Activated CD8-positive, alpha-beta memory T cell treated with anti-CD3 and anti-CD28 coated beads, Interleukin-2, amount 10 ng/mL, durations not matched to agents 7 days and 5 days (primary cell): ENCODE results near the gene SAMD9L. TPM values are rescaled to one million over a fixed set of nuclear protein-coding genes. Genes with fewer than 3 reads are reported as not detected.
"Not testable (repeated sequence)": the region's sequence is repeated elsewhere in the genome, so short reads cannot be mapped to it uniquely, and the experiment has no call there.

Source experiments
- ATAC-seq: fragments of 150-1000 bp; cut with Tn5 transposase; one replicate; pipeline ENCODE4 v1.10.0; 2021; ENCODE audit warnings: moderate library complexity
- CTCF ChIA-PET: fragments of 350-600 bp; sonication (Branson Sonifier 250); formaldehyde crosslinking; loops from one replicate; lab custom pipeline; 2021; ENCODE audit warnings: antibody characterized with exemption; lab: Charles Lee
- DNase-seq: peaks from one replicate; pipeline ENCODE4 v3.0.0-alpha.2; 2020
- H3K27ac Mint-ChIP-seq: one replicate; pipeline ENCODE4 v1.8.0; 2021; ENCODE audit warnings: mild to moderate bottlenecking, mixed read lengths
- H3K27me3 Mint-ChIP-seq: one replicate; pipeline ENCODE4 v1.8.0; 2021; ENCODE audit warnings: mixed read lengths
- H3K36me3 Mint-ChIP-seq: one replicate; pipeline ENCODE4 v1.8.0; 2021; ENCODE audit warnings: mild to moderate bottlenecking, mixed read lengths
- H3K4me1 Mint-ChIP-seq: one replicate; pipeline ENCODE4 v1.8.0; 2021; ENCODE audit warnings: mixed read lengths
- H3K4me3 Mint-ChIP-seq: one replicate; pipeline ENCODE4 v1.8.0; 2021; ENCODE audit warnings: mild to moderate bottlenecking, moderate library complexity, mixed read lengths
- H3K9me3 Mint-ChIP-seq: one replicate; pipeline ENCODE4 v1.8.0; 2022; ENCODE audit warnings: low read depth, mixed read lengths
- total RNA-seq, 2 experiments: library from RNA; stranded (reverse); gene quantifications; one replicate each; pipeline ENCODE4 v1.2.3, GENCODE V29; 2021

SAMD9L gene
- total RNA-seq, 2 experiments from 2014 or later, result 119 to 181 TPM

DNA sequence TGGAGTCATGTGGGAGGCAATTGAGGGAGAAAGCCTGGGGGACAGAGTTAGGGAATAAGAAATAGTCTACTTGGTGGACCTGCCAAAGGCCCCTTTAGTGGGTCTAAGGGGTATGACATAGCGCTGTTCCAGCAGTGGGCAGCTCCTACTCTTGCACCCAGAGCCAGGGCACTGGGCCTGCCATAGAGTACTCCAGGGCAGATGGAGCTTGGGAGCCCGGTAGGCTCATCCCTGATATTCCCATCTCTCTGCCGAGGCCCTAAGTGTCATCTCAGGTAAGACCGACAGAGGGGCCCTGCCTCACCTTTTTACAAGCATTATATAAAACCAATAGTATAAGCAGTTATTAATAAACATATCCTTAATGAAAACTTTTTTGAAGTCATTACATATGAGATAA lies 9.6 kb downstream of the SAMD9L start:
- no peak overlapping the region for H3K4me3 Mint-ChIP-seq
- no peaks in the 10 kb centered on the region for H3K27me3 Mint-ChIP-seq
- H3K9me3 Mint-ChIP-seq, result peaks cover 31% of the 10 kb centered on the region
- ATAC-seq (no peak), DNase-seq (no peak)
- CTCF ChIA-PET, result no interaction called here
- H3K27ac Mint-ChIP-seq, result no peak overlapping the region
- H3K36me3 Mint-ChIP-seq, result peaks cover 51% of the 10 kb centered on the region
- peaks cover 4% of the 10 kb centered on the region for H3K4me1 Mint-ChIP-seq

DNA sequence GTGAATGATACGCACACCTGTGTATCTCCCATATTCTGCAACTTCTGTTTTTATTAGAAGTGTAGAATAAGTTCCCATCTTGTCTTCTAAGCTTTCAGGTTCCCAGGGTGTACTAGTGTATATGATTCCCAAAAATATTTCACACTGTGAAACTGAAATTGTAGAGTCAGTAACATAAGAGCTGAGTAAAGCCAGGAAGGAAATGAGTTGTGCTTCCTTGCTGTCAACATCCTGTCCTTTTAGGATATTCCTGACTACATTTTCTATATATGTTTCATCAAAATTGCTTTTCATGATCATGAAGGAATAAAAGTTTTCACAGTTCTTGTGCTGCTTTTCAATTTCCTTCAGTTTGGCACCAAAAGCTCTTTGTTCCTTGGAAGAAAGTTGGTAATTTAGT lies 15.2 kb downstream of the SAMD9L start:
- Mint-ChIP-seq H3K27me3 (no peaks in the 10 kb centered on the region), H3K9me3 (peaks cover 59% of the 10 kb centered on the region), H3K4me3 (no peak overlapping the region), H3K4me1 (no peaks in the 10 kb centered on the region), H3K27ac (no peak overlapping the region), H3K36me3 (peaks cover 90% of the 10 kb centered on the region)
- CTCF ChIA-PET, result no interaction called here
- no peak for DNase-seq
- ATAC-seq, result no peak

DNA sequence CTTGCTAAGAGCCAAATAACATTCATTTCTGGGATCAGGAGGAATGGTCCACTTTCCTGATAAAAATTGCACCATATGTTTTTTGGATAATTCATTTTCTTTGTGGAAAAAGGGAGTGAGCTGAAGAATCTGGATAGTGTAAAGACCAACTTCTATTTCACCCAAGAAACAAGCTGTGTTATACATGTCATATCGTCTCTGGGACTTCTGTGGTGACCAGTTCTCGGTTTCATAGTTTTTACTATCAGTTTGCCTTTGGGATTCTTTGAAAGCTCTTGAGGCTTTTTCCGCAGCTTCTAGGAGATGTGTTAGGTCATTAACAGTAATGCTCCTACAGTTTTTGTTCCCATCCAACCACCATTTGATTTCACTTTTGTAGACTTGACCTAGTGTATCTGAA lies 16.0 kb downstream of the SAMD9L start:
- DNase-seq, result no peak
- Mint-ChIP-seq H3K36me3 (peaks cover 83% of the 10 kb centered on the region), H3K9me3 (peaks cover 58% of the 10 kb centered on the region), H3K27me3 (no peaks in the 10 kb centered on the region), H3K27ac (no peak overlapping the region), H3K4me1 (no peaks in the 10 kb centered on the region), H3K4me3 (no peak overlapping the region)
- no peak for ATAC-seq
- CTCF ChIA-PET, result no interaction called here

GRCh38 chr7:93126954-93127353 lies 21.2 kb downstream of the SAMD9L start:
- DNase-seq, H3K4me3 Mint-ChIP-seq, H3K4me1 Mint-ChIP-seq, H3K27me3 Mint-ChIP-seq, CTCF ChIA-PET, ATAC-seq, H3K27ac Mint-ChIP-seq: not testable (repeated sequence)
- H3K36me3 Mint-ChIP-seq, result peaks cover 80% of the 10 kb centered on the region
- peaks cover 53% of the 10 kb centered on the region for H3K9me3 Mint-ChIP-seq

GRCh38 chr7:93123532-93123931 lies 24.7 kb downstream of the SAMD9L start:
- CTCF ChIA-PET, H3K27ac Mint-ChIP-seq, H3K4me3 Mint-ChIP-seq, H3K4me1 Mint-ChIP-seq, DNase-seq, ATAC-seq, H3K27me3 Mint-ChIP-seq: not testable (repeated sequence)
- H3K36me3 Mint-ChIP-seq, result peaks cover 80% of the 10 kb centered on the region
- peaks cover 32% of the 10 kb centered on the region for H3K9me3 Mint-ChIP-seq

DNA sequence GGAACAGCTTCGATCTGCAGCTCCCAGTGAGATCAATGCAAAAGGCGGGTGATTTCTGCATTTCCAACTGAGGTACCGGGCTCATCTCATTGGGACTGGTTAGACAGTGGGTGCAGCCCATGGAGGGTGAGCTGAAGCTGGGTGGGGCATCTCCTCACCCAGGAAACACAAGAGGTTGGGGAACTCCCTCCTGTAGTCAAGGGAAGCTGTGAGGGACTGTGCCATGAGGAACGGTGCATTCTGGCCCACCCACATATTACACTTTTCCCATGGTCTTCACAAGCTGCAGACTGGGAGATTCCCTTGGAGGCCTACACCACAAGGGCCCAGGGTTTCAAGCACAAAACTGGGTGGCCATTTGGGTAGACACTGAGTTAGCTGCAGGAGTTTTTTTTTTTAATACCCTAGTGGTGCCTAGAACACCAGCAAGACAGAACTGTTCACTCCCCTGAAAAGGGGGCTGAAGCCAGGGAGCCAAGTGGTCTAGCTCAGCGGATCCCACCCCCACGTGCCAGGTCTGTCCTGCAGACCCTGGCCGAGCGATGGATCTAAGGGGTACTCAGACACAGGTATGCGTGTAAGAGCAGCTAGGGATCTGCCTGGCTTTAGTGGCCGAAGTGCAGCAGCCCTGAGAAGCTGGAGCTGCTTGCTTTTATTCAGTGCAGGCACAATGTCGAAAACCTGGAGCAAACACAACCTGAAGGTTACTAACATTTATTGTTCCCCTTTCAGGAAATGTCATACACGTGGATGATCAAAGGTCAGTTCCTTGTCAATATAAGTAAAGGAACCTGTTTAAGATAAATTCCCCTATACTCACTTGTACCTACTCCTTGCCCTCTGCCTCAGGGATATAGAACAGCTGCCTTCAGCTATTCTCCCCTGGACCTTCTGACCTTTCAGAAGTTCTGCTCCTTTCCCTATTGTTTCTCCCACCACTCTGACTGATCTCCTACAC lies 27.3 kb downstream of the SAMD9L start:
- Mint-ChIP-seq H3K36me3 (peaks cover 81% of the 10 kb centered on the region), H3K27ac (peak overlapping the region; percentile 22), H3K4me1 (peaks cover 7% of the 10 kb centered on the region), H3K27me3 (no peaks in the 10 kb centered on the region), H3K9me3 (peaks cover 22% of the 10 kb centered on the region), H3K4me3 (no peak overlapping the region)
- DNase-seq, result no peak
- CTCF ChIA-PET, result interaction anchor here (0.9 kb wide), 1 partner anchor 19 kb away, joined by 3 read pairs; no protein-coding TSS in a partner anchor
- no peak for ATAC-seq

GRCh38 chr7:93119191-93119905 lies 28.8 kb downstream of the SAMD9L start:
- no peak for ATAC-seq
- Mint-ChIP-seq H3K4me3 (no peak overlapping the region), H3K36me3 (peaks cover 81% of the 10 kb centered on the region), H3K27ac (peak overlapping the region; percentile 72), H3K27me3 (no peaks in the 10 kb centered on the region), H3K9me3 (peaks cover 19% of the 10 kb centered on the region), H3K4me1 (peaks cover 21% of the 10 kb centered on the region)
- no peak for DNase-seq
- CTCF ChIA-PET, result interaction anchor here (1.2 kb wide), 1 partner anchor 17 kb away, joined by 3 read pairs; no protein-coding TSS in a partner anchor

DNA sequence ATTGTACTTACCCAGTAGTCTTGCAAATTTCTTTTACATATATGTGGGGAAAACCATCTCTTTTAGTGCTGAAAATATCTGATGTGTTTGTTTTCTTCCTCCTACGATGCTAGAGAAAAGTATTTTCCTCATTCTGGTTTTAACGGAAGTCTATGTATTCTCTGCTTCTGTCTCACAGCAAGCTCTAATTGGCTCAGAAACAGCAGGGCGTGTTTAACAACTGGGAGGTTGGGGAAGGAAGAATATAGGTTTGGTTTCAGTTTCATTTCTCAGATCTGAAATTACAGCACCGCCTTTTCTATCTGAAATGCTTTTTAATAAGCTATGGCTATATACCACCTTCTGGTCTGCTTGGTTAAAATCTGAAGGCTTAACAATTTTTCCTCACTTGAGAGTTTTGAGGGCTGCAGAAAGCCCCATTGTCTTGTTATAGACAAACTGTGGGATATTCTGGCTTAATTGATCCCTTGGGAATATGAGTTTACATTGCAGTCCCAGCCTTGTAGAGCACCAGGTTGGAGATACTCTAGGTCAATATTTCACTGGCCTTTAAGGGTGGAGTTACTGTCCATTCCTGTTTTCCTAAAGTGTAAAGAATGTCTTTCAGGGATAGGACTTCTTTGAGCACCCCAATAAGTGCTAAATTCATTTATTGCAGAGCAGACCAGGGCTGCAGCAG lies 30.2 kb downstream of the SAMD9L start, which contains the start of gene SAMD9:
SAMD9 (minus strand) TSS at position 128 of the 679 bp plus-strand sequence. CDS start 11,882 bp downstream, outside the sequence.
- CTCF ChIA-PET, result interaction anchor here (0.8 to 2.0 kb wide), 9 partner anchors 16 to 285 kb away, joined by 3 to 6 read pairs (median 3); partner anchors contain the start of genes CDK6 and VPS50
- ATAC-seq (peak; percentile 98), DNase-seq (peak; percentile 83)
- peaks cover 33% of the 10 kb centered on the region for H3K4me1 Mint-ChIP-seq
- peaks cover 17% of the 10 kb centered on the region for H3K9me3 Mint-ChIP-seq
- peak within 1 kb of the TSS; percentile 83 for H3K27ac Mint-ChIP-seq
- H3K27me3 Mint-ChIP-seq, result no peaks in the 10 kb centered on the region
- peaks cover 84% of the 10 kb centered on the region for H3K36me3 Mint-ChIP-seq
- H3K4me3 Mint-ChIP-seq, result peak within 1 kb of the TSS; percentile 89

DNA sequence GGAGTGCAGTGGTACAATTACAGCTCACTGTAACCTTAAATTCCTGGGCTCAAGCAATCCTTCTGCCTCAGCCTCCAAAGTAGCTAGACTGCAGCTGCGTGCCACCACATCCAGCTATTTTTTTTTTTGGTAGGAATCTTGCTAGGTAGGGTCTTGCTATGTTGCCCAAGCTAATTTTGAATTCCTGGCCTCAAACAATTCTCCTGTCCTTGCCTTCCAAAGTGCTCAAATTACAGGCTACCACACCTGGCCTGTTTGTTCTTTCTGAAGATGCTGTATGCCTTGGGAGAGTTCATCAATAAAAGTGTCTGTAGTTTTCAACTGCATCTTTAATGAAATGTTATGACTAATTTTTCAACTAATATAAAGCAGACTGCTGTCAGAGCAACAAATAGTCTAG lies 30.9 kb downstream of the SAMD9L start:
- H3K9me3 Mint-ChIP-seq, result peaks cover 19% of the 10 kb centered on the region
- peaks cover 84% of the 10 kb centered on the region for H3K36me3 Mint-ChIP-seq
- ATAC-seq (no peak), DNase-seq (no peak)
- CTCF ChIA-PET, result interaction anchor here (1.1 to 2.0 kb wide), 8 partner anchors 17 to 285 kb away, joined by 3 to 6 read pairs (median 3); partner anchors contain the start of gene VPS50
- peak overlapping the region; percentile 83 for H3K27ac Mint-ChIP-seq
- no peaks in the 10 kb centered on the region for H3K27me3 Mint-ChIP-seq
- H3K4me3 Mint-ChIP-seq, result peak overlapping the region; percentile 89
- H3K4me1 Mint-ChIP-seq, result peaks cover 40% of the 10 kb centered on the region

DNA sequence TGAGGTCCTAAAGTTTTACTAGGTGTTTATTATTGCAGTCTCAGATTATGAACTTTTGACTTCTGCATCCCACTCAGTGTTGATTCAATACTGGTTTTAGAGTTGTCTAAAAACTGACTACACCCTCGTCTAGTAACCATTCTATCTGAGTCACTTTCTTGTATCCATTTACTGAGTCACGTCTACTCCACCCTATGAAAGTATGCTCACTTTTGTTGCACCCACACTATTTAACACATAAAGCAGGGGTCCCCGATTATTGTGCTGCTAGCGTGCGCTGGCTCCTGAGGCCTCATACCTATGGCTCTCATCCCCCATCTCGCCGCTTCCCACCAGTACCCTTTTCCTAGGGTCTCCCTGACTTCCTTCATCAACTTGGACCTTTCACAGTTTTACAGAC lies 32.4 kb downstream of the SAMD9L start:
- peaks cover 55% of the 10 kb centered on the region for H3K4me1 Mint-ChIP-seq
- H3K9me3 Mint-ChIP-seq, result peaks cover 20% of the 10 kb centered on the region
- no peak for DNase-seq
- CTCF ChIA-PET, result no interaction called here
- peaks cover 85% of the 10 kb centered on the region for H3K36me3 Mint-ChIP-seq
- peak overlapping the region; percentile 83 for H3K27ac Mint-ChIP-seq
- peak; percentile 59 for ATAC-seq
- peak overlapping the region; percentile 89 for H3K4me3 Mint-ChIP-seq
- H3K27me3 Mint-ChIP-seq, result no peaks in the 10 kb centered on the region

DNA sequence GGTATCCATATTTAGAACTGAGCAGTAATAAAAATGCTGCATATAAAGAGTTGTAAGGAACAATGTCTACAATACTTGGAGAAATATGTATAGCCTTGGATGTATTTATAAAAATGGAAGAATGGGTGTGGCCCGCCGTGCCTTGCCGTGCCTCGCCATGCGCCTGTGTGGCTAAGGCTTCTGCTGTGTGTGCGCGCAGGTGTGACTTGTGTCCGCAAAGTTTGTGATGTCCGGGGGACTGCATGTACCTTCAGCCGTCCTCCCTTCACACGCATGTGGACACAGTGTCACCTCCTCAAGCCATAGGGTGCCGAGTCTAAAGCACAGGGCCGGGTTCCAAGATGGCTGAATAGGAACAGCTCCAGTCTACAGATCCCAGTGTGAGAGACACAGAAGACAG lies 40.2 kb downstream of the SAMD9L start:
- CTCF ChIA-PET, result no interaction called here
- Mint-ChIP-seq H3K36me3 (peaks cover 99% of the 10 kb centered on the region), H3K27ac (no peak overlapping the region), H3K9me3 (peaks cover 46% of the 10 kb centered on the region), H3K4me3 (no peak overlapping the region), H3K27me3 (no peaks in the 10 kb centered on the region), H3K4me1 (peaks cover 31% of the 10 kb centered on the region)
- DNase-seq (no peak), ATAC-seq (no peak)

GRCh38 chr7:93097388-93097787 lies 50.8 kb downstream of the SAMD9L start:
- ATAC-seq, result no peak
- no peak for DNase-seq
- H3K4me1 Mint-ChIP-seq, result no peaks in the 10 kb centered on the region
- no peak overlapping the region for H3K4me3 Mint-ChIP-seq
- CTCF ChIA-PET, result no interaction called here
- H3K9me3 Mint-ChIP-seq, result peaks cover 16% of the 10 kb centered on the region
- H3K36me3 Mint-ChIP-seq, result peaks cover 30% of the 10 kb centered on the region
- no peak overlapping the region for H3K27ac Mint-ChIP-seq
- H3K27me3 Mint-ChIP-seq, result peaks cover 5% of the 10 kb centered on the region
